IPS DF 6.9 (cell line): ENCODE measurements around the gene CD47.

Experiments
- DNase-seq: peaks from one replicate; pipeline ENCODE4 v3.0.0-alpha.2; 2013; ENCODE audit warnings: low read depth, low spot score
- H3K27ac ChIP-seq: one replicate; pipeline ENCODE4 v1.5.1; 2013; ENCODE audit warnings: low read length, control low read depth
- H3K27me3 ChIP-seq: 2 replicates; pipeline ENCODE4 v1.6.1; 2013; ENCODE audit warnings: mild to moderate bottlenecking, low read length; ENCODE audit not compliant: control insufficient read depth, insufficient read depth
- H3K36me3 ChIP-seq: 2 replicates; pipeline ENCODE4 v1.6.1; 2013; ENCODE audit warnings: low read length; ENCODE audit not compliant: control insufficient read depth, insufficient read depth
- H3K4me1 ChIP-seq: 2 replicates; pipeline ENCODE4 v1.6.1; 2013; ENCODE audit warnings: low read length; ENCODE audit not compliant: control insufficient read depth, insufficient read depth
- H3K4me3 ChIP-seq: 2 replicates; pipeline ENCODE4 v1.5.1; 2013; ENCODE audit warnings: mild to moderate bottlenecking, low read length
- H3K9me3 ChIP-seq: 2 replicates; pipeline ENCODE4 v1.6.1; 2013; ENCODE audit warnings: low read length, inconsistent platforms; ENCODE audit not compliant: control insufficient read depth, insufficient read depth
- WGBS: extraction: QIAGEN DNeasy Blood & Tissue Kit; methylation state at CpG from one replicate; pipeline ENCODE4 v1.1.7; 2013; ENCODE audit warnings: mixed read lengths, missing lambda C conversion rate; ENCODE audit not compliant: insufficient read length, insufficient coverage; 5-methylcytosine and 5-hydroxymethylcytosine counted together

The CD47 gene

GRCh38 chr3:108035751-108036150 lies 55.1 kb downstream of the CD47 start:
- Histone ChIP-seq H3K4me3 (no peak overlapping the region), H3K9me3 (no peaks in the 10 kb centered on the region), H3K27ac (no peak overlapping the region), H3K36me3 (no peaks in the 10 kb centered on the region), H3K27me3 (no peaks in the 10 kb centered on the region), H3K4me1 (no peaks in the 10 kb centered on the region)
- no peak for DNase-seq
- WGBS = no CpG with 5 or more reads among the region's 4 CpGs

GRCh38 chr3:108031895-108032294 lies 58.9 kb downstream of the CD47 start:
- no peak for DNase-seq
- Histone ChIP-seq H3K4me1 (no peaks in the 10 kb centered on the region), H3K36me3 (no peaks in the 10 kb centered on the region), H3K27me3 (no peaks in the 10 kb centered on the region), H3K4me3 (no peak overlapping the region), H3K9me3 (no peaks in the 10 kb centered on the region), H3K27ac (no peak overlapping the region)
- WGBS = no CpG with 5 or more reads among the region's 2 CpGs

- no peaks in the 10 kb centered on the region for H3K9me3 ChIP-seq
- H3K36me3 ChIP-seq = no peaks in the 10 kb centered on the region
- no peak overlapping the region for H3K27ac ChIP-seq
- no peaks in the 10 kb centered on the region for H3K27me3 ChIP-seq
- no peak for DNase-seq
- H3K4me1 ChIP-seq = no peaks in the 10 kb centered on the region
- WGBS = no CpG with 5 or more reads among the region's 5 CpGs
- H3K4me3 ChIP-seq = no peak overlapping the region
These were observed 59.9 kb downstream of the CD47 start for GRCh38 chr3:108030960-108031359.

GRCh38 chr3:108029466-108029865 lies 61.4 kb downstream of the CD47 start:
- Histone ChIP-seq H3K36me3 (no peaks in the 10 kb centered on the region), H3K4me3 (no peak overlapping the region), H3K4me1 (no peaks in the 10 kb centered on the region), H3K9me3 (no peaks in the 10 kb centered on the region), H3K27ac (no peak overlapping the region), H3K27me3 (no peaks in the 10 kb centered on the region)
- WGBS = no CpG with 5 or more reads among the region's 1 CpG
- DNase-seq = no peak

GRCh38 chr3:108028896-108029295 lies 61.9 kb downstream of the CD47 start:
- no CpG with 5 or more reads among the region's 2 CpGs for WGBS
- H3K4me1 ChIP-seq = no peaks in the 10 kb centered on the region
- H3K27ac ChIP-seq = no peak overlapping the region
- no peak overlapping the region for H3K4me3 ChIP-seq
- H3K36me3 ChIP-seq = no peaks in the 10 kb centered on the region
- DNase-seq = no peak
- H3K27me3 ChIP-seq = no peaks in the 10 kb centered on the region
- H3K9me3 ChIP-seq = no peaks in the 10 kb centered on the region

- Histone ChIP-seq H3K4me1 (no peaks in the 10 kb centered on the region), H3K36me3 (no peaks in the 10 kb centered on the region), H3K27ac (no peak overlapping the region), H3K27me3 (no peaks in the 10 kb centered on the region), H3K4me3 (no peak overlapping the region), H3K9me3 (no peaks in the 10 kb centered on the region)
- DNase-seq = no peak
- WGBS = no CpG with 5 or more reads among the region's 3 CpGs
These were observed 65.7 kb downstream of the CD47 start for GRCh38 chr3:108025177-108025576.

- Histone ChIP-seq H3K4me3 (no peak overlapping the region), H3K4me1 (no peaks in the 10 kb centered on the region), H3K27ac (no peak overlapping the region), H3K27me3 (no peaks in the 10 kb centered on the region), H3K9me3 (no peaks in the 10 kb centered on the region), H3K36me3 (no peaks in the 10 kb centered on the region)
- DNase-seq = no peak
- no CpG with 5 or more reads among the region's 6 CpGs for WGBS
These were observed 66.5 kb downstream of the CD47 start for GRCh38 chr3:108024146-108024850.

- no CpG with 5 or more reads among the region's 3 CpGs for WGBS
- Histone ChIP-seq H3K4me3 (no peak overlapping the region), H3K27me3 (no peaks in the 10 kb centered on the region; the same call in 1 of the 2 replicates), H3K36me3 (no peaks in the 10 kb centered on the region), H3K27ac (no peak overlapping the region), H3K9me3 (no peaks in the 10 kb centered on the region), H3K4me1 (no peaks in the 10 kb centered on the region)
- no peak for DNase-seq
These were observed 68.3 kb downstream of the CD47 start for GRCh38 chr3:108022256-108023150.

GRCh38 chr3:108021533-108021932 lies 69.3 kb downstream of the CD47 start:
- Histone ChIP-seq H3K27me3 (no peaks in the 10 kb centered on the region; the same call in 1 of the 2 replicates), H3K27ac (no peak overlapping the region), H3K4me3 (no peak overlapping the region), H3K9me3 (no peaks in the 10 kb centered on the region), H3K36me3 (no peaks in the 10 kb centered on the region), H3K4me1 (no peaks in the 10 kb centered on the region)
- no peak for DNase-seq
- no CpG with 5 or more reads among the region's 2 CpGs for WGBS

- Histone ChIP-seq H3K4me1 (no peaks in the 10 kb centered on the region), H3K27ac (no peak overlapping the region), H3K27me3 (no peaks in the 10 kb centered on the region; the same call in 1 of the 2 replicates), H3K9me3 (no peaks in the 10 kb centered on the region), H3K36me3 (no peaks in the 10 kb centered on the region), H3K4me3 (no peak overlapping the region)
- no CpG with 5 or more reads among the region's 3 CpGs for WGBS
- DNase-seq = no peak
These were observed 69.7 kb downstream of the CD47 start for GRCh38 chr3:108021131-108021530.
